ENCODE data around the gene PARD6G.
A peak's percentile ranks its signal among the peaks of the same experiment; 100 is the strongest.
"Not testable (repeated sequence)": the region's sequence is repeated elsewhere in the genome, so short reads cannot be mapped to it uniquely, and the experiment has no call there.

PARD6G gene
- total RNA-seq = 0 to 0.07 reads per million in 2 donors

GRCh38 chr18:80247393-80247841 is at the start of gene PARD6G:
Gene PARD6G (minus strand): TSS chr18:80247514. CDS start chr18:80247348, 166 bp downstream.
- DNase-seq = peak; percentile 15 to 50 (median 30)

GRCh38 chr18:80262241-80263033 is 15.1 kb upstream of the PARD6G start:
- not testable (repeated sequence) for DNase-seq

GRCh38 chr18:80259610-80260009 is 12.3 kb upstream of the PARD6G start:
- no peak for DNase-seq

GRCh38 chr18:80258640-80259039 is 11.3 kb upstream of the PARD6G start:
- no peak for DNase-seq

- peak in 4 of 5 experiments; percentile 23 to 58 (median 33) for DNase-seq
Measured at GRCh38 chr18:80257579-80258543, 10.5 kb upstream of the PARD6G start.

GRCh38 chr18:80254971-80255500 is 7.7 kb upstream of the PARD6G start:
- no peak for DNase-seq

GRCh38 chr18:80253871-80254492 is 6.7 kb upstream of the PARD6G start:
- DNase-seq = no peak

GRCh38 chr18:80253236-80253635 is 5.9 kb upstream of the PARD6G start:
- DNase-seq = no peak

- no peak for DNase-seq
Measured at GRCh38 chr18:80252136-80252535, 4.8 kb upstream of the PARD6G start.

GRCh38 chr18:80251700-80252099 is 4.4 kb upstream of the PARD6G start:
- DNase-seq = no peak

- no peak for DNase-seq
Measured at GRCh38 chr18:80250740-80251364, 3.5 kb upstream of the PARD6G start.

- DNase-seq = no peak
Measured at GRCh38 chr18:80249217-80250093, 2.1 kb upstream of the PARD6G start.

GRCh38 chr18:80246445-80247392 is 595 bp downstream of the PARD6G start:
- no peak for DNase-seq

GRCh38 chr18:80245781-80246444 is 1.4 kb downstream of the PARD6G start:
- no peak for DNase-seq

GRCh38 chr18:80244956-80245730 is 2.2 kb downstream of the PARD6G start:
- DNase-seq = no peak

- no peak for DNase-seq
Measured at GRCh38 chr18:80244167-80244566, 3.1 kb downstream of the PARD6G start.

- DNase-seq = no peak
Measured at GRCh38 chr18:80243204-80243603, 4.1 kb downstream of the PARD6G start.
